Uterus (tissue), 2 donors: Measurements from ENCODE around the gene ATG2A.

Experiments used
- POLR2A ChIP-seq, 2 donors: fragments of 450-650 bp; IDR thresholded peaks; one replicate each; pipeline ENCODE4 v1.6.1; 2016; ENCODE audit warnings: antibody characterized with exemption in 2 of 2, mild to moderate bottlenecking in 1 of 2, moderate library complexity in 1 of 2
- TF ChIP-seq, protein P1 (sequence below), 4 experiments: fragments of 200-600 bp in 2 of 4; fragments of 450-650 bp in 2 of 4; sonication (generic) in 2 of 4; IDR thresholded peaks; one replicate each; pipeline ENCODE4 v1.5.1; 2016 to 2019; ENCODE audit warnings: antibody characterized with exemption in 4 of 4, mild to moderate bottlenecking in 2 of 4, moderate library complexity in 1 of 4

GRCh38 chr11:64871492-64871891 is 45.5 kb downstream of the ATG2A start:
- TF ChIP-seq, protein P1, sequence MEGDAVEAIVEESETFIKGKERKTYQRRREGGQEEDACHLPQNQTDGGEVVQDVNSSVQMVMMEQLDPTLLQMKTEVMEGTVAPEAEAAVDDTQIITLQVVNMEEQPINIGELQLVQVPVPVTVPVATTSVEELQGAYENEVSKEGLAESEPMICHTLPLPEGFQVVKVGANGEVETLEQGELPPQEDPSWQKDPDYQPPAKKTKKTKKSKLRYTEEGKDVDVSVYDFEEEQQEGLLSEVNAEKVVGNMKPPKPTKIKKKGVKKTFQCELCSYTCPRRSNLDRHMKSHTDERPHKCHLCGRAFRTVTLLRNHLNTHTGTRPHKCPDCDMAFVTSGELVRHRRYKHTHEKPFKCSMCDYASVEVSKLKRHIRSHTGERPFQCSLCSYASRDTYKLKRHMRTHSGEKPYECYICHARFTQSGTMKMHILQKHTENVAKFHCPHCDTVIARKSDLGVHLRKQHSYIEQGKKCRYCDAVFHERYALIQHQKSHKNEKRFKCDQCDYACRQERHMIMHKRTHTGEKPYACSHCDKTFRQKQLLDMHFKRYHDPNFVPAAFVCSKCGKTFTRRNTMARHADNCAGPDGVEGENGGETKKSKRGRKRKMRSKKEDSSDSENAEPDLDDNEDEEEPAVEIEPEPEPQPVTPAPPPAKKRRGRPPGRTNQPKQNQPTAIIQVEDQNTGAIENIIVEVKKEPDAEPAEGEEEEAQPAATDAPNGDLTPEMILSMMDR (IDR thresholded peaks at IDR 0.05), result no peak
- no peak for TF ChIP-seq POLR2A (IDR thresholded peaks at IDR 0.05)
